Ramos (cell line): Measurements from ENCODE around the gene PRPF6.

Experiments used
- in situ Hi-C: fragments of 300-500 bp; cut with MboI; formaldehyde crosslinking; loops from one replicate; pipeline ENCODE4 v1.14.3; 2022; ENCODE audit warnings: low sequenced_read_pairs; ENCODE audit not compliant: unreplicated experiment

The PRPF6 gene

DNA sequence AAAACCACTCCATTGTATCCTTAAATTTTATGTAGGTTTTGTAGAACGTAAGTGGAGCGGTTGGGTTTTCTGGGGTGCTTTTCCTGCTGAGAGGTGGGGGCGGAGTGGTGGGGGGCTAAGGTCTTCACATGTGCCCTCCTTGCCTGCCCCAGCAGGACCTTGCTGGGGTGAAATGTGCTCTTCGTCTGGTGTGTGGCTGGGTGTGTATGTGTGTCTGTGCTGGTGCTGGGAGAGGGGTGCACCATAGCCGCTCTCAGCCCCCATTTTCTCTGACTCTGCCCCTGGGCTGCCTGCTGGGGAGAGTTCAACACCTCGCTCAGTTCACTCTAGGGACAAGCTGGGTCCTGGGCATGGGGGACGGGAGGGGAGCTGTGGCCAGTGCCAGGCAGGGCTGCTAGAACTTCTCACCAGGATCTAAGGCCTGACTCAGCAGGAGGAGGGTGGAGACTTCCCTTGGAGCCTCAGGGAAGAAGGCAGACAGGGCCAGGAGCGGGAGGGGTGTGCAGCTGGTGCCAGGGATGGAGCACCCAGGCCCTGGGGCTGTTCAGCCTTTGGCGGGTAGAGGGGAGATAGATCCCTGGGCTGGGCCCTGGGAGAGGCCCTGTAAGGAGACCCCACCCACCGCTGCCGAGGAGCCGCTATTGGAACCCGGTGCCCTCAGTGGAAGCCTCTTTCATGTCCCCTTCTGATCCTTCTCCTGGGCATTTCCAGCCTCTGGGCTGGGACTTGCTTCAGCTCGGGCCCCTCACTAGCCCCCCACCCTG lies 63.7 kb downstream of the PRPF6 start:
- in situ Hi-C loops, result loop anchor here (10.0 kb wide), 1 partner anchor 80 kb away; no protein-coding TSS in a partner anchor

DNA sequence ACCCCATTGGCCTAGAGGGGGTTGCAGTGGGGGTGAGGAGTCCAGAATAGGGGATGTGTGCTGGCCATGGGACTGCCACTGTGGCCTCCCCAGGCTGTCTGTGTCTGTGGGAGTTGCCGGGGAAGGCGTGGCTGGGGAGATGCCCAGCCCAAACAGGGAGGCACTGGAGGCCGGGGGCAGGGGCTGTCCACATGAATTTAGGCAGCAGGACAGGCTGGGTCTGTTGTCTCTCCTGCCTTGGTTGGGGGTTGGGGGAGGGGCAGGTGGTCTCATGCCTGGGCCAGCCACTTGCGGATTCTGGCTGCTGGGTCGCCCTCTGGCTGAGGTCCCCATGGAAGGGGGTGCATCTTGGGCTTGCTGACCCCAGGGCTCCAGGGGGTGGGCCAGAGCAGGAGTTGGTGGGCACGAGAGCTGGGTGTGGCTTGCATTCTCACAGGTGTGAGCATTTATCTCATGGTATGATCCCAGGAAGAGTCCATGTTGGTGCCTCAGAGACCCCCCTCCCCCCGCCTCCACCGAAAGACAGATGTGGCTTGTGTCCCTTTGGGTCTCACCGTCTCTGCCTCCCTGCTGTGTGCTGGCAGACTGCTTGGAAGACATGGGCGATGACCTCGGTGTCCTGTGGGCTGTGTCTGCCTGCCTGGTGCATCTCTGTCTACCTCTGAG lies 64.5 kb downstream of the PRPF6 start:
- in situ Hi-C loops, result loop anchor here (10.0 kb wide), 1 partner anchor 79 kb away; no protein-coding TSS in a partner anchor

DNA sequence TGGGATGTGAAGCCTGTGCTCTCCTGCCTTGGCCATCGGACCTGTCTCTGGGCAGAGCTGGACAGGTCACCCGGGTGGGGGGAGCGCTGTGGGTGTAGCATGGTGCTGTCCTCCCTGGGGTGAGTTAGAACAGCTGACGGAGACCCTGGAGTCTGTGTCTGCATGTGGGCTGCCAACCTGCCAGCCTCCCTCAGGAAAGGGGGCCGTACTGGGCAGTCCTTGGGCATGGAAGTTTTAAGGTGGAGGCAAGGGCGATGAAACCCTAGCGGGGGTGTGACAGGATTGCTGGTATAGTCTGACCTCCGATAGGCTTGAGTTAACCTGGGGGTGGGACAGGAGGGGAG lies 66.1 kb downstream of the PRPF6 start:
- in situ Hi-C loops, result loop anchor here (10.0 kb wide), 1 partner anchor 78 kb away; no protein-coding TSS in a partner anchor

DNA sequence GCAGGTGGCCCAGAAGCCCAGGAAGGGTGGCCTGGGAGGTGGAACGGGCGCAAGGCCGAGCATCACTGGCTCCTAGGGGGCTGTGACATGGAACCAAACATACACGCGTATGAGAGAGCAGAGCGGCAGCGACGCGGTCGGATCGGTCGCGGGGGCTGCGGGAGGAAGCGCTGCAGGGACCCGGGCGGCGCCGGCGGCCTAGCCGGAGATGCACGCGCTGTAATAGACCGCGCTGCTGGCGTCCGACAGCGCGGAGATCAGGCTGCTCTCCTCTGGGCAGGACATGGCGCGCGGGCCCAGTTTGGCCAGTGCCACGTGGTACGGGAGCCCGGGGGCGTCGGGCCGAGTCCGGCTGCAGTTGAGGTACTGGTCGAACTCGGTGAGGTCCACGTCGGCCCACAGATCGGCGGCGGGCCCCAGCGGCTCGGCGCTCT lies 67.1 kb downstream of the PRPF6 start:
- in situ Hi-C loops, result loop anchor here (10.0 kb wide), 1 partner anchor 77 kb away; no protein-coding TSS in a partner anchor

DNA sequence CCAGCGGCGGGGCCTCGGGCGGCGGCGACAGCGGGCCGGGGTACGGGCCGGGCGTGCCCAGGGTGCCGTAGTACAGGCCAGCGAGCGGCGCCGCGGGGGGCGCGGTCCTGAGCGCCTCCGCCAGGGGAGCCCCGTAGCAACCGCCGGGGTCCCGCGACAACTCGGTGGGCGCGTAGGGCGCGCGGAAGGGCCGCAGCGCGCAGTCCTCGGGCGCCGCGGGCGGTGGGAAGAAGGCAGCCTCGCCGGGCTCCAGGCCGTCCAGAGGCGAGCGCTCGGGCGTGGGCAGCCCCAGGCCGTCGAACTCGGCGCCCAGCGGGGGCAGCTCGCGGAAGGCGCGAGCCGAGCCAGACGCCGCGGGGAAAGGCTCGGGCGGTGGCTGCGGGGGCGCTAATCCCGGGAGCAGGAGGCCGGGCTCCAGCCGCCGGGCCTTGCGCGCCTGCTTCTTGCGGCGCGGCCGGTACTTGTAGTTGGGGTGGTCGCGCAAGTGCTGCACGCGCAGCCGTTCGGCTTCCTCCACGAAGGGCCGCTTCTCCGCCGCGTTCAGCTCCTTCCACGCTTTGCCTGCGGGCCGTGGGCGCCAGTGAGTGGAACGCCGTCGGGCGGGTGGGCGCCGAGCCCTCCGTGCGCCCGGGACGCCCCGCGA lies 67.6 kb downstream of the PRPF6 start:
- in situ Hi-C loops, result loop anchor here (10.0 kb wide), 1 partner anchor 76 kb away; no protein-coding TSS in a partner anchor

DNA sequence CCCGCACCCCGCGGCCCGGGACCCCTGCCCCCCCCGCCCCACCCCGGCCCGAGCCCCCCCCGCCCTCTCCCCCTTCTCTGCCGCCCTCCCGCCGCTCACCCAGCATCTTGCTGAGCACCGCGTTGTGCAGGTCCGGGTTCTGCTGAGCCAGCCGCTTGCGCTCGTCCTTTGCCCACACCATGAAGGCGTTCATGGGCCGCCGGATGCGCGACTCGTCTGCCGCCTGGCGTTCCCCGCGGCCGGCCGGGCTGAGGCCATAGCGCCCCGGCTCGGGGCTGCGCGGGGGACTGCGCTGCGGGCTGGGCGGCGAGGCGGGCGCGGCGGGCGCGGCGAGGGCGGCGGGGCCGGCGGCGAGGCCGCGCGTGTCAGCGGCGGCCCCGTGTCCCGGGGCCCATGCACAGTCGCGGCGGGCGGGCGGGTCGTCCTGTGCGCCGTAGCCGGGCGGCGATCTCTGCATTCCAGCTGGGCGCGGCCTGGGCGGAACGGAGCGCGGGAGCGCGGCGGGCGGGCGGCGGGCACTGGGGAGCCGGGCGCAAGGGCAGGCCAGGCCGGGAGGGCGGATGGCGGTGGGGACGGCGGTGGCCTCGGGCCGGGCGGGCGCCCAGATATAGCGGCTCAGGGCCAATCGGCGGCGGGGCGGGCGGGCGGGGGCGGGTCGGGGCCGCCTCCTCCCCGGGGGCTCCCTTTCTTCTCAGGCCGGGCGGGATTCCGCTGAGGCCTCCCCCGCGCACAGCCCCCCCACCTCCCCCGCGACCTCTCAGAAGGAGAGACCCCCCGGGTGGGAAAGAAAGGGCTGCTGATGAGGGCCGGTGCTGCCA lies 68.3 kb downstream of the PRPF6 start, which contains the start of gene SOX18:
SOX18 (minus strand) TSS at position 580 of the 818 bp plus-strand sequence; CDS start at position 457, 123 bp downstream.
- in situ Hi-C loops, result loop anchor here (10.0 kb wide), 1 partner anchor 76 kb away; no protein-coding TSS in a partner anchor

DNA sequence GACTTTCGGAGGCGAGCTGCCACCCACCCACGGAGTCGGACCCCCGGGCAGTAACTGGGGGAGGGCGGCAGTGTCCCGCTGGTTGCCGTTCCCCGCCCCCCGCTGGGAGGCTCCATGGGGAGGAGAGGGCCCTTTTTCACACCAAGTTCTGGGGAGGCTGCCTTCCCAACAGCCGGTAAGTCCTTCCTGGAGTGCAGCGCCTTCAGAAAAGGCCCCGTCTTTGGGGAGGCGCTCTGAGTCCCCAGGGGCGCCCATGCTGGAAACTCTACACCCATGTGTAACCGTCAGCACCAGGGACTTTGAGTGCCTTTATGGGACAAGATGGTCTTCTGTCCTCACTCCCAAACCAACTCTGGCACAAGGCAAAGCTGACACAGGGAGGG lies 68.9 kb downstream of the PRPF6 start:
- in situ Hi-C loops, result loop anchor here (10.0 kb wide), 1 partner anchor 75 kb away; no protein-coding TSS in a partner anchor

DNA sequence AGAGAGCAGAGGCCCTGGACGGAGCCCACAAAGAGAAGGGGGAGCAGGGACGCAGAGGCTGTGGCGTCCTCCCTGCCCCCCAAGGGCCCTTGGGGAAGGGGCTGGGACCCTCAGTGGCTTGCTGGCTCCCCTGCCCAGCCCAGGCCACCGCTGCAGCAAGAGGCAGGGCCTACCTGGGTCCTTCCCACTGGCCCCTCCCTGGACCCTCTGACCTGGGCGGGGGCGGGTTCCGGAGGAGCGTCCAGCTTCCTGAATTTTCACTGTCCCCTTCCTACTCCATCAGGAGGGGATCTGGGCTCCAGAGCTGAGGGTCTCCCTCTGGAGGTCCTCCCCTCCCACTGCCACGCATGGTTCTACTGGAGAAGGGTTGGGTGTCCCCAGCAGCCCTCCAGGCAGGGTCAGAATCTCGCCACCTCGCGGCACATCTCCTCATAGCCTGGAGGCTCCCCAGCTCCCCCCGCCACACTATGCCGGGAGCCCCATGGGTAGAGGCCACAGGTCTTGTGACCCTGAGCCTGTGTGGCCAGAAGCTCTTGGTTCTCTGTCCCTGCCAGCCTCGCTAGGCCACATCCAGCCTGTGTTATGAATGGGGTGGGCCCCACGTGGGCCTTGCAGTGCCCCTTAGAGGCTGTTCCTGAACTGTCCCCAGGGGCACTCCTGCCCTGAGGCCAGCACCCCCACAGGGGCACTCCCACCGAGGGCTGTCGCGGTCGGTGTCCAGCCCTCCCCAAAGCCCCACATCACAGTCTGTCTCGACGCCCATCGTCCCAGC lies 69.5 kb downstream of the PRPF6 start:
- in situ Hi-C loops, result no loop called here

DNA sequence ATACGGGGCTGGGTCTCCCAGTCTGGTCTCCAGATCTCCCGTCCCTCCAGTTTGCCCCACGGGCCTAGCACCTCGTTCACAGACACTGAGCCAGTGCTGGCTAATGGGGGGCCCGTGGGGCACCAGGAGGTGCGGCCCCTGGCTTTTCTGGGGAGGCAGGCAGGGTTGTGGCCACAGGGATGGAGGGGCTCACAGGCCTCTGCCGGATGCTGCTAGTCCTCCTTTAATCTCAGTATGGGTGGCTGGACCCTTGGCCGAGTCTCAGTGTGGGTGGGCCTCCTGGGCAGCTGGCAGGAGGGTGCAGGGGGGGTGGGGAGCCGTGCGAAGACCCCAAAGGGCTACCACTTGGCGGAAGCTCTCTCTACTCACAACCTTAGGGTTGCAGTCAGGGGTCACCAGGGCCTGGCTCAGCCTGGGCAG lies 70.1 kb downstream of the PRPF6 start:
- in situ Hi-C loops, result no loop called here

DNA sequence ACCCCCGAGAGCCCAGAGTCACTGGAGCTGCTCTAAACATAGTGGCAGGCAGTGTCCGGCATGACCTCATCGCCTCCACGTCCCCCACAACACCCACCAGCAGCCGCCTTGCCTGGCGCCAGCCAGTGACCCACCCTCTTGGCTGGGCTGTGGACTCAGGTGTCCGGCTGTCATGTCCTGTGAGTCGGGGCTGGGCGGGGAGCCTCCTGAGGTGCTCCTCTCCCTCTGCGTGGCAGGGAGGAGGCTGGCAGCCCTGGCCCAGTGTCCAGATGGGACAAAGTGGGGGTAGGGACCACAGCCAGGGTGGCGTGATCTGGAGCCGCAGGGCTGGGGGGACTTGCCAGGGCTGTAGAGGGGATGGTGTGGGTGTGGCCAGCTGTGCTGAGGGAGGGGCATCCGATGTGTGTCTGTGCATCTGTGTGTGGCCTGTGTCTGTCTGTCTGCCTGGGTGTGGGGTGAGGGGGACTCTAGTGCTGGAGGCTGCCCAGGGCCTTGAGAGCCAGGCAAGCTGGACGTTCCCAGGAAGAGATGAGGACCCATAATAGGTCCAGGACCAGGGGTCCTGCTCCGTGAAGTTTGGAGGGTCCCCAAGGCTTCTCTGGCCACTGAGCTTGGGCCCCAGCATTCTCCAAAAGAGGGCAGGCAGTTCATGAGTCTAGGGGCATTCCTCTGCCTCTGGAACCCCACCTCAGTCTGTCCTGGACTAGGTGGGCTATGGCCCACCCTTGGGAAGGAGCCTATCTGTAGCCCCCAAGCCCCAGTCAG lies 70.8 kb downstream of the PRPF6 start:
- in situ Hi-C loops, result no loop called here

DNA sequence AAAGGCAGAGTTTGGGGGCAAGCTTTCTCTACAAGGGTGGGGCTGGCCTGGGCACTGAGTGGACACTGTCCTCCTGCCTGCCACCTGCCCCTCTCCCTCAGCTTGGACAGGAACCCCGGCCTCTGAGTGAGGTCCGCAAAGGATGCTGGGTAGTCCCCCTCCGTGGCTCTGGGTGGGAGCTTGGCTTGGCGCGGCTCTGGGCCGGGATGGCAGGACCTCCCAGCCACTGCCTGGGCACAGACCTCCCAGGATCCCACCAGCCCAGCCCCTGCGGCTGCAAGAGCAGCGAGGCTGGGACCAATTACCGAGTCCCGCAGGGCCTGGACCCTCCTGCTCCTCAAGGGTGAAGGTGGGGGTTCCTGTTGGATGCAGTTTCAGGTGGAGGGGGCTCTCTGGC lies 71.4 kb downstream of the PRPF6 start:
- in situ Hi-C loops, result no loop called here

DNA sequence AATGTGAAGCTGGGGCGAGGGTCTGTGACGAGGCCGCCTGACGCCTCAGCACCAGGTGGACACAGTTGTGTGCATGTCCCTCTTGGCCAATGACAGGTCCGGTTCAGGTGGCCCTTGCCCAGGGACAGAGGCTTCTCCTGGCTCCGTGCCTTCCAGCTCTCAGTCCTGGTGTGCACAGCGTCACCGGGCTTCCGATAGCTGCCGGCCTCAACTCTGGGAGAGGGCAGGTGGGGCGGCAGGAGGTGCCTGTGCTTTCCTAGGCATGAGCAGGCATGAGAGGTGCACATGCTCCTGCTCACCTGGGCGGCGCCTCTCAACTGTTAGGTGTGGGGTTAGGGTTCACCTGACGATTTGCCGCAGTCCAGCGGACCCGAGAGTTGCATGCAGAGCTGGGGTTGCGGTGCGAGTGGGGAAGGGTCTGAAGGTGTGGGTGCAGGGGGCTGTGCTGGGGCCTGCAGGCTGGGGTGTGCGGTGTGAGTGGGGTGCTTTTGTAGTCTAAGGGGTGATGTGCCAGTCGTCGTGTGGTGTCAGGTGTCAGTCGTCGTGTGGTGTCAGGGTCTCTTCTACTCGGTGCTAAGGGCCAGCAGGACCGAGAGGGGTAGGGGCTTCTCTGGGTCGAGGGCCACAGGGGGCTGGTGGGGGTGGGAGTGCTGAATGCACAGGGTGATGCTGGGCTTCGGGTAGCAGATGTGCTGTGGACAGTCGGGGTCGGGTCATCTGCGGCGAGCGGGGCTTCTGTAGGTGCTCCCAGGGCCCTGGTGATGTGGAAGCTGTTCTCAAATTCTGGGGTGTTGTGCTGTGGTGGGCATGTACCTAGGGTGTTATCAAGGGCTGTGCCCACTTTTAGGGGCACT lies 72.3 kb downstream of the PRPF6 start:
- in situ Hi-C loops, result no loop called here

DNA sequence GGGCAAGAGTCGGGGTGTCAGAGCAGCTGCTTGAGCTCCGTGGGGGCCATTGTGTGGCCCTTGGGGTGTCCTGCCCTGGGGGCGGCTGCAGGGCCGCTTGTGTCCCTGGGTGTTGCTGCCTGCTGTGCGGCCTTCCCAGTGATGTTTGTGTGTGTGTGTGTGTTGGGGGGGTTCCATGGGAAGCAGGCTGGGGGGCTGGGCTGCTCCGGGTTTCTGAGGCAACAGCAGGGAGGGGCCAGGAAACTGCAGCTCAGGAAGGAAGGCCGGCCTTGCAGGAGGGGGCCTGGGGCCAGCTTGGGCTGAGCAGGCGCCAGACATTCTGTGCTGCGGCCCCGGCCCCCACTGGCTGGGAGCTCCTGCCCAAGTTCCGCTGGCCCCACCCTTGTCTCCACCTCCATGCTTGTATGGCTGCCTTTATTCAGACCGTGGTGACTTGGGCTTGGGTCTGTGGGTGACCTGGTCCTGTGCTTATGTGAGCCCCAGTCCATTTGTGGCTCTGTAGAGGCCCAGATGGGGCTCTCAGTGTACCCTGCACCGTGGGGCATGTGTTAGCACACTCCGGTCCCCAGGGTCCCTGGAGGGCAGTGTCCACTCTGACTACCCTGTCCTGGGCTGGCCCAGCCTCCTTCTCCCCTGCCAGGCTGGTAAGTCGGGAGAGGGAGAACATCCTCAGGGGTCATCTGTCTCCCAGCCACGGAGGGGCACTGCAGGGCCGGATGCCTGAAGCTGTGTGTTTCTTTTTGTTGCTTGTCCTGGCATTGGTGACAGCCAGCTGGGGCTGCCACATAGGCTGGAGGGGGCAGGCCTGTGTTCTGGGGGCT lies 73.1 kb downstream of the PRPF6 start:
- in situ Hi-C loops, result no loop called here

DNA sequence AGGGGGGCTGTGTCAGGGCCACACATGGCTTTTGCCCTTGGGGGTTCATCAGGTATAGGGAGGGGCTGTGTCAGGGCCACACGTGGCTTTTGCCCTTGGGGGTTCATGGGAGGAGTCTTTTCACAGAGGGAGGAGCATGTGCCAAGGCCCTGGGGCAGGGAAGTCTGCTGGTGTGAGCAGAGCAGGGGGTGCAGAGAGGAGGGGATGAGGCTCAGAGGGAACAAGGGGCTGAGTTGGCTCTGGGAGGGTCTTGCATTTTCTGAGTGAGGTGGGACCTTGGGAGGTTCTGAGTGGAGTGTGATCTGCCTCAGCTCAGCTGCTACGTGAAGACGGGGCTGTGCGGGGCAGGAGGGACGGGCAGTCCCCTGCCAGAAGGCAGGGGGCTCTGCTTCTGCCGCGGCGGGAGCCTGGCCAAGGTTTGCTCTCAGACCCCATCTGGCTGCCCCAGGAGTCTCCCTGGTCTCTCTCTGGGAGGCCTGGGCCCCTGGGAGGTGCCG lies 74.5 kb downstream of the PRPF6 start:
- in situ Hi-C loops, result no loop called here

DNA sequence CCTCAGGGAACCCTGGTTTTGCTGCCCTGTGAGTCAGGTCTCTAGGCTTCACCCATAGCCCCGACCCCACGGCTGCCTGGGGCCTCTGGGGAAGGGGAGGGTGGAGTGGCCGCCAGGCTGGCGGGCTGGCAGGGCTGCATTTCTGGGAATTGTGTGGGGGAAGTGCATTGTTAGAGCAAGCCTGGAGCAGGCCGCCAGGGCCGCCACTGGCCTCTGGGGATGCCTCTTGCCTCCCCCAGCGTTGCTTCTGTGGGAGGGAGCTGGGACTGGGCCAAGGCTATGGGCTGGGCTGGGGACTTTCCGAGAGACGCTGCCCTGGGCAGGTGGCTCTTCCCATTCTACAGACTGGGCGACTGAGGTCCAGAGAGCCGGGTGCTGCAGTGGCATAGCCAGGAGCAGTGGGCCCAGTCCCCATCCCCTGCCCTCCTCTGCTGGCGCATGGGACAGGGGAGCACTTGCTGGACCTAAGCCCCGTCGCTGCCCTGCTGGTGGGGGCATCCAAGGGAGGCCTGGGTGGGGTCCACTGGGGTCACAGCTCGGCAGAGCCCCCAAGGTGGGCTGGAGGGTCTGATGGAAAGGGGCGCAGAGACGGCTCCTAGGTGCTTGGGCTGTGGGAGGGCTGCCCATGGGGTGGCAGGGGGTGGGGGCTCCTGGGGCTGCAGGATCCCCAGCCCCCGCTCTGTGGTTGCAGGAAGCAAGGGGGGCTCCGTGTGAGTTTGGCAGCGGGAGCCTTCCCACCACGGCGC lies 75.1 kb downstream of the PRPF6 start:
- in situ Hi-C loops, result no loop called here

DNA sequence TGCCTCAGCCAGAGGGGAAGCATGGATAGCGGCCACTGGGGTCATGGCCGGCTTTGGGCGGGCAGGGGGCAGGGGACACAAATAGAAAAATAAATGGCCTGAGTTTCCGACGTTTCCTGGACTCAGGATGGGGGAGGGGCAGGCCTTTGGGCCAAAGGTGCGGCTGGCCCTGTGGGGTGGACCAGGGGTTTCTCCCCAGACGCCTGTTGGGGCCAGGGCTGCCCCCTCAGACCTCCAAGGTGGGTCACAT lies 75.6 kb downstream of the PRPF6 start:
- in situ Hi-C loops, result no loop called here
